Rectal smooth muscle tissue (tissue), 1 donor: ENCODE measurements around the gene RAD9A.

ENCODE experiments used
- H3K27ac ChIP-seq: one replicate; pipeline ENCODE4 v1.7.0; 2013; ENCODE audit warnings: low read depth, low read length, inconsistent platforms
- H3K27me3 ChIP-seq: one replicate; pipeline ENCODE4 v1.7.0; 2013; ENCODE audit warnings: low read length; ENCODE audit not compliant: control insufficient read depth, insufficient read depth
- H3K36me3 ChIP-seq: one replicate; pipeline ENCODE4 v1.7.0; 2013; ENCODE audit warnings: low read length; ENCODE audit not compliant: control insufficient read depth, insufficient read depth
- H3K4me1 ChIP-seq: one replicate; pipeline ENCODE4 v1.7.0; 2013; ENCODE audit warnings: low read length; ENCODE audit not compliant: control insufficient read depth, insufficient read depth
- H3K4me3 ChIP-seq: one replicate; pipeline ENCODE4 v1.7.0; 2013; ENCODE audit warnings: low read length
- H3K9ac ChIP-seq: one replicate; pipeline ENCODE4 v1.7.0; 2013; ENCODE audit warnings: low read length

Gene RAD9A

GRCh38 chr11:67442504-67443404 is 51.0 kb downstream of the RAD9A start:
- H3K4me3 ChIP-seq: peak overlapping the region; percentile 73
- peaks cover under 1% of the 10 kb centered on the region for H3K36me3 ChIP-seq
- no peaks in the 10 kb centered on the region for H3K4me1 ChIP-seq
- no peaks in the 10 kb centered on the region for H3K27me3 ChIP-seq
- H3K9ac ChIP-seq: peak overlapping the region; percentile 45
- peak overlapping the region; percentile 88 for H3K27ac ChIP-seq

GRCh38 chr11:67445515-67445914 is 53.7 kb downstream of the RAD9A start:
- H3K27ac ChIP-seq: no peak overlapping the region
- no peaks in the 10 kb centered on the region for H3K4me1 ChIP-seq
- H3K9ac ChIP-seq: no peak overlapping the region
- H3K4me3 ChIP-seq: no peak overlapping the region
- no peaks in the 10 kb centered on the region for H3K36me3 ChIP-seq
- no peaks in the 10 kb centered on the region for H3K27me3 ChIP-seq
